GM23338 (cell line): ENCODE results near the gene GREB1L. TPM values are rescaled to one million over a fixed set of nuclear protein-coding genes. Genes with fewer than 3 reads are reported as not detected.

ENCODE experiments used
- ATAC-seq: fragments of 200-7000 bp; cut with Tn5 transposase; 3 replicates; pipeline ENCODE4 v1.9.1; 2020
- DNase-seq: peaks from one replicate; pipeline ENCODE4 v3.0.0-alpha.2; 2015; ENCODE audit warnings: low spot score
- H2AFZ ChIP-seq: fragments of 200-600 bp; sonication (generic); 2 replicates; pipeline ENCODE4 v1.8.0; 2016; ENCODE audit warnings: antibody characterized with exemption, mild to moderate bottlenecking, moderate library complexity
- H3F3A ChIP-seq: fragments of 200-600 bp; sonication (generic); replicated peaks from 2 replicates; pipeline ENCODE4 v1.8.0; 2017; ENCODE audit warnings: antibody characterized with exemption, mixed run types, low read depth
- H3K27ac ChIP-seq: fragments of 200-600 bp; sonication (generic); 2 replicates; pipeline ENCODE4 v1.6.1; 2016; ENCODE audit warnings: low read depth
- H3K27me3 ChIP-seq: fragments of 200-600 bp; sonication (generic); 2 replicates; pipeline ENCODE4 v1.8.0; 2016; ENCODE audit warnings: mild to moderate bottlenecking, mixed run types, moderate library complexity; ENCODE audit not compliant: insufficient read depth
- H3K36me3 ChIP-seq: fragments of 200-600 bp; sonication (generic); 2 replicates; pipeline ENCODE4 v1.8.0; 2016; ENCODE audit warnings: mild to moderate bottlenecking; ENCODE audit not compliant: insufficient read depth
- H3K4me1 ChIP-seq: fragments of 200-600 bp; sonication (generic); 2 replicates; pipeline ENCODE4 v1.8.0; 2016; ENCODE audit warnings: mild to moderate bottlenecking, moderate library complexity; ENCODE audit not compliant: insufficient read depth
- H3K4me2 ChIP-seq: fragments of 200-600 bp; sonication (generic); 2 replicates; pipeline ENCODE4 v1.7.1; 2017; ENCODE audit warnings: mixed run types
- H3K4me3 ChIP-seq: fragments of 200-600 bp; sonication (generic); 2 replicates; pipeline ENCODE4 v1.6.1; 2016; ENCODE audit warnings: mixed run types
- H3K79me2 ChIP-seq: fragments of 200-600 bp; sonication (generic); replicated peaks from 2 replicates; pipeline ENCODE4 v1.8.0; 2017; ENCODE audit warnings: mild to moderate bottlenecking; ENCODE audit not compliant: insufficient read depth
- H3K9me2 ChIP-seq: fragments of 200-600 bp; sonication (generic); 2 replicates; pipeline ENCODE4 v1.8.0; 2017; ENCODE audit not compliant: insufficient read depth
- H4K20me1 ChIP-seq: fragments of 200-600 bp; sonication (generic); replicated peaks from 2 replicates; pipeline ENCODE4 v1.8.0; 2017; ENCODE audit warnings: mild to moderate bottlenecking; ENCODE audit not compliant: insufficient read depth
- H3K27ac Mint-ChIP-seq: 2 replicates; pipeline ENCODE4 v1.8.0; 2020; ENCODE audit warnings: inconsistent platforms, mild to moderate bottlenecking, moderate library complexity, mixed read lengths
- H3K27me3 Mint-ChIP-seq: 3 replicates; pipeline ENCODE4 v1.8.0; 2022; ENCODE audit warnings: low read depth, mild to moderate bottlenecking, moderate library complexity, mixed read lengths, inconsistent platforms; ENCODE audit not compliant: insufficient read depth, poor library complexity
- H3K36me3 Mint-ChIP-seq: 3 replicates; pipeline ENCODE4 v1.8.0; 2021; ENCODE audit warnings: low read depth, mild to moderate bottlenecking, inconsistent platforms, moderate library complexity, mixed read lengths
- H3K4me1 Mint-ChIP-seq: 3 replicates; pipeline ENCODE4 v1.8.0; 2020; ENCODE audit warnings: mild to moderate bottlenecking, inconsistent platforms, mixed read lengths
- H3K4me3 Mint-ChIP-seq: 3 replicates; pipeline ENCODE4 v1.8.0; 2021; ENCODE audit warnings: moderate library complexity, mild to moderate bottlenecking, inconsistent platforms, mixed read lengths
- H3K9me3 Mint-ChIP-seq: 3 replicates; pipeline ENCODE4 v1.8.0; 2020; ENCODE audit warnings: moderate library complexity, mild to moderate bottlenecking, inconsistent platforms, mixed read lengths
- EZH2phosphoT487 ChIP-seq: fragments of 200-600 bp; sonication (generic); IDR thresholded peaks from one replicate; pipeline ENCODE4 v1.8.1; 2018; ENCODE audit warnings: antibody characterized with exemption; ENCODE audit not compliant: unreplicated experiment
- REST ChIP-seq: IDR thresholded peaks from one replicate; pipeline ENCODE4 v1.6.1; 2018; ENCODE audit warnings: antibody characterized with exemption; ENCODE audit not compliant: unreplicated experiment
- STAT1 ChIP-seq: IDR thresholded peaks from one replicate; pipeline ENCODE4 v1.6.1; 2016; ENCODE audit warnings: antibody characterized with exemption; ENCODE audit not compliant: unreplicated experiment
- ZNF331 ChIP-seq: fragments of 250-450 bp; sonication (Bioruptor Pico); IDR thresholded peaks from 2 replicates; pipeline ENCODE4 v1.5.0; 2020; ENCODE audit warnings: low read depth, mild to moderate bottlenecking, moderate library complexity
- polyA plus RNA-seq: library from polyadenylated mRNA; unstranded; fragments of >200 nt; fragmentation: Nextera tagmentation; extraction: Ambion mirVana; gene quantifications from 2 replicates; pipeline ENCODE4 v1.2.1, GENCODE V29; 2016
- total RNA-seq: library from RNA; depleted of rRNA; stranded (reverse); fragments of >200 nt; shearing (Covaris generic); gene quantifications from 2 replicates; pipeline ENCODE4 v1.2.3, GENCODE V29; 2014
- TF ChIP-seq, protein P1 (sequence below): fragments of 250-450 bp; sonication (Bioruptor Pico); IDR thresholded peaks from 2 replicates; pipeline ENCODE4 v1.5.0; 2020; ENCODE audit warnings: mild to moderate bottlenecking, moderate library complexity

The GREB1L gene
- total and polyA plus RNA-seq, 2 experiments from 2014 or later, result 0.03 to 0.29 TPM

DNA sequence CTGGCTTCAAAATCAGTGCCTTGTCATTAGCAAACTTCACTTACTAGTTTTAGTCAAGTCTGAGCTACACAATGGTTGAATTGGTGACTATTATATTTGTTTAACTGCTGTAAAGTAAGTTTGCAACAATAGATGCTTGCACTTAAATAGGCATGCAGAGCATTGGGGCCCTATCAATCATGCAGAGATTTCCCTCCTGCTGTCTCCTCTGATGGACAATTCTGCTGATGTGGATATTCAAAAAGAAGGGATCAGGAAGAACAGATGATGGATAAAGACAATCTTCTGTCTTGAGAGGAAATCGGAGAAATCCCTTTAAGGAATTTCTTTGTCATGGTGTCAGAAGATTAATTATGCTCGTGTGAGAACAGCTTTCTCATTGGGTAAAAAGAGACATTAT lies 89.0 kb downstream of the GREB1L start:
- Histone ChIP-seq H3K4me2 (no peak overlapping the region), H2AFZ (no peak overlapping the region), H3K27me3 (no peaks in the 10 kb centered on the region), H3K79me2 (no peaks in the 10 kb centered on the region), H3K27ac (no peak overlapping the region), H3K4me3 (no peak overlapping the region), H3K9me2 (no peaks in the 10 kb centered on the region), H4K20me1 (no peaks in the 10 kb centered on the region), H3F3A (no peaks in the 10 kb centered on the region), H3K36me3 (no peaks in the 10 kb centered on the region), H3K4me1 (peaks cover 21% of the 10 kb centered on the region)
- no peaks in the 10 kb centered on the region for H3K9me3 Mint-ChIP-seq
- ATAC-seq, result no peak
- H3K27me3 Mint-ChIP-seq, result peaks cover 2% of the 10 kb centered on the region
- no peak for DNase-seq
- peaks cover 31% of the 10 kb centered on the region for H3K4me1 Mint-ChIP-seq
- H3K4me3 Mint-ChIP-seq, result no peak overlapping the region
- no peaks in the 10 kb centered on the region for H3K36me3 Mint-ChIP-seq
- H3K27ac Mint-ChIP-seq, result no peak overlapping the region
- TF ChIP-seq REST, result no peak
- TF ChIP-seq STAT1, result no peak

GRCh38 chr18:21335927-21336488 lies 94.0 kb downstream of the GREB1L start:
- Histone ChIP-seq H3K27ac (no peak overlapping the region), H3K4me1 (peaks cover 6% of the 10 kb centered on the region), H3K36me3 (no peaks in the 10 kb centered on the region), H3K9me2 (no peaks in the 10 kb centered on the region), H3K4me2 (no peak overlapping the region), H3K4me3 (no peak overlapping the region), H4K20me1 (no peaks in the 10 kb centered on the region), H3K27me3 (no peaks in the 10 kb centered on the region), H3K79me2 (no peaks in the 10 kb centered on the region), H3F3A (no peaks in the 10 kb centered on the region), H2AFZ (no peak overlapping the region)
- Mint-ChIP-seq H3K4me1 (peaks cover 6% of the 10 kb centered on the region), H3K9me3 (no peaks in the 10 kb centered on the region), H3K36me3 (no peaks in the 10 kb centered on the region), H3K27me3 (peaks cover 4% of the 10 kb centered on the region), H3K4me3 (no peak overlapping the region), H3K27ac (no peak overlapping the region)
- no peak for ATAC-seq
- TF ChIP-seq ZNF331 (CRISPR knock-in tag) (no peak), EZH2phosphoT487 (no peak), STAT1 (no peak)
- TF ChIP-seq, protein P1, sequence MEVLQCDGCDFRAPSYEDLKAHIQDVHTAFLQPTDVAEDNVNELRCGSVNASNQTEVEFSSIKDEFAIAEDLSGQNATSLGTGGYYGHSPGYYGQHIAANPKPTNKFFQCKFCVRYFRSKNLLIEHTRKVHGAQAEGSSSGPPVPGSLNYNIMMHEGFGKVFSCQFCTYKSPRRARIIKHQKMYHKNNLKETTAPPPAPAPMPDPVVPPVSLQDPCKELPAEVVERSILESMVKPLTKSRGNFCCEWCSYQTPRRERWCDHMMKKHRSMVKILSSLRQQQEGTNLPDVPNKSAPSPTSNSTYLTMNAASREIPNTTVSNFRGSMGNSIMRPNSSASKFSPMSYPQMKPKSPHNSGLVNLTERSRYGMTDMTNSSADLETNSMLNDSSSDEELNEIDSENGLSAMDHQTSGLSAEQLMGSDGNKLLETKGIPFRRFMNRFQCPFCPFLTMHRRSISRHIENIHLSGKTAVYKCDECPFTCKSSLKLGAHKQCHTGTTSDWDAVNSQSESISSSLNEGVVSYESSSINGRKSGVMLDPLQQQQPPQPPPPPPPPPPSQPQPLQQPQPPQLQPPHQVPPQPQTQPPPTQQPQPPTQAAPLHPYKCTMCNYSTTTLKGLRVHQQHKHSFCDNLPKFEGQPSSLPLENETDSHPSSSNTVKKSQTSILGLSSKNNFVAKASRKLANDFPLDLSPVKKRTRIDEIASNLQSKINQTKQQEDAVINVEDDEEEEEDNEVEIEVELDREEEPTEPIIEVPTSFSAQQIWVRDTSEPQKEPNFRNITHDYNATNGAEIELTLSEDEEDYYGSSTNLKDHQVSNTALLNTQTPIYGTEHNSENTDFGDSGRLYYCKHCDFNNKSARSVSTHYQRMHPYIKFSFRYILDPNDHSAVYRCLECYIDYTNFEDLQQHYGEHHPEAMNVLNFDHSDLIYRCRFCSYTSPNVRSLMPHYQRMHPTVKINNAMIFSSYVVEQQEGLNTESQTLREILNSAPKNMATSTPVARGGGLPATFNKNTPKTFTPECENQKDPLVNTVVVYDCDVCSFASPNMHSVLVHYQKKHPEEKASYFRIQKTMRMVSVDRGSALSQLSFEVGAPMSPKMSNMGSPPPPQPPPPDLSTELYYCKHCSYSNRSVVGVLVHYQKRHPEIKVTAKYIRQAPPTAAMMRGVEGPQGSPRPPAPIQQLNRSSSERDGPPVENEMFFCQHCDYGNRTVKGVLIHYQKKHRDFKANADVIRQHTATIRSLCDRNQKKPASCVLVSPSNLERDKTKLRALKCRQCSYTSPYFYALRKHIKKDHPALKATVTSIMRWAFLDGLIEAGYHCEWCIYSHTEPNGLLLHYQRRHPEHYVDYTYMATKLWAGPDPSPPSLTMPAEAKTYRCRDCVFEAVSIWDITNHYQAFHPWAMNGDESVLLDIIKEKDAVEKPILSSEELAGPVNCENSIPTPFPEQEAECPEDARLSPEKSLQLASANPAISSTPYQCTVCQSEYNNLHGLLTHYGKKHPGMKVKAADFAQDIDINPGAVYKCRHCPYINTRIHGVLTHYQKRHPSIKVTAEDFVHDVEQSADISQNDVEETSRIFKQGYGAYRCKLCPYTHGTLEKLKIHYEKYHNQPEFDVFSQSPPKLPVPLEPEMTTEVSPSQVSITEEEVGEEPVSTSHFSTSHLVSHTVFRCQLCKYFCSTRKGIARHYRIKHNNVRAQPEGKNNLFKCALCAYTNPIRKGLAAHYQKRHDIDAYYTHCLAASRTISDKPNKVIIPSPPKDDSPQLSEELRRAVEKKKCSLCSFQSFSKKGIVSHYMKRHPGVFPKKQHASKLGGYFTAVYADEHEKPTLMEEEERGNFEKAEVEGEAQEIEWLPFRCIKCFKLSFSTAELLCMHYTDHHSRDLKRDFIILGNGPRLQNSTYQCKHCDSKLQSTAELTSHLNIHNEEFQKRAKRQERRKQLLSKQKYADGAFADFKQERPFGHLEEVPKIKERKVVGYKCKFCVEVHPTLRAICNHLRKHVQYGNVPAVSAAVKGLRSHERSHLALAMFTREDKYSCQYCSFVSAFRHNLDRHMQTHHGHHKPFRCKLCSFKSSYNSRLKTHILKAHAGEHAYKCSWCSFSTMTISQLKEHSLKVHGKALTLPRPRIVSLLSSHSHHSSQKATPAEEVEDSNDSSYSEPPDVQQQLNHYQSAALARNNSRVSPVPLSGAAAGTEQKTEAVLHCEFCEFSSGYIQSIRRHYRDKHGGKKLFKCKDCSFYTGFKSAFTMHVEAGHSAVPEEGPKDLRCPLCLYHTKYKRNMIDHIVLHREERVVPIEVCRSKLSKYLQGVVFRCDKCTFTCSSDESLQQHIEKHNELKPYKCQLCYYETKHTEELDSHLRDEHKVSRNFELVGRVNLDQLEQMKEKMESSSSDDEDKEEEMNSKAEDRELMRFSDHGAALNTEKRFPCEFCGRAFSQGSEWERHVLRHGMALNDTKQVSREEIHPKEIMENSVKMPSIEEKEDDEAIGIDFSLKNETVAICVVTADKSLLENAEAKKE (CRISPR knock-in tag), result no peak
- DNase-seq, result no peak
